Right atrium auricular region (tissue), 2 donors: ENCODE data around the gene SFXN4. TPM values are rescaled to one million over a fixed set of nuclear protein-coding genes. Genes with fewer than 3 reads are reported as not detected.

ENCODE experiments used
- DNase-seq: peaks from one replicate; pipeline ENCODE4 v3.0.0-alpha.2; 2019; ENCODE audit warnings: low spot score
- H3K27ac ChIP-seq, 2 donors: fragments of 200-600 bp; sonication (generic); 1 replicate in 1 of 2; 2 replicates in 1 of 2; pipeline ENCODE4 v1.5.1; 2016 to 2019
- H3K27me3 ChIP-seq, 2 donors: fragments of 200-600 bp; sonication (generic); one replicate each; pipeline versions ENCODE4 v1.5.1 to v1.6.0; 2017 to 2019
- H3K36me3 ChIP-seq: fragments of 200-600 bp; sonication (generic); one replicate; pipeline ENCODE4 v1.5.1; 2016
- H3K4me1 ChIP-seq, 2 donors: fragments of 200-600 bp; sonication (generic); one replicate each; pipeline versions ENCODE4 v1.5.1 to v1.6.0; 2017 to 2019
- H3K4me3 ChIP-seq, 2 donors: fragments of 200-600 bp; sonication (generic); 1 replicate in 1 of 2; 2 replicates in 1 of 2; pipeline ENCODE4 v1.5.1; 2017 to 2019; ENCODE audit warnings: mild to moderate bottlenecking in 1 of 2, moderate library complexity in 1 of 2
- H3K9me3 ChIP-seq, 2 donors: fragments of 200-600 bp; sonication (generic); one replicate each; pipeline ENCODE4 v1.5.1; 2019
- total RNA-seq, 2 donors: library from RNA; depleted of rRNA; stranded (reverse); fragments of >200 nt; gene quantifications; one replicate each; pipeline ENCODE4 v1.1.0, GENCODE V29; 2016
- TF ChIP-seq, protein P1 (sequence below), 2 donors: fragments of 200-600 bp; sonication (generic); IDR thresholded peaks; one replicate each; pipeline ENCODE4 v1.5.1; 2019; ENCODE audit warnings: antibody characterized with exemption in 2 of 2

The SFXN4 gene
- total RNA-seq, 2 donors from 2014 or later = 31.3 to 49.6 TPM

- TF ChIP-seq, protein P1, sequence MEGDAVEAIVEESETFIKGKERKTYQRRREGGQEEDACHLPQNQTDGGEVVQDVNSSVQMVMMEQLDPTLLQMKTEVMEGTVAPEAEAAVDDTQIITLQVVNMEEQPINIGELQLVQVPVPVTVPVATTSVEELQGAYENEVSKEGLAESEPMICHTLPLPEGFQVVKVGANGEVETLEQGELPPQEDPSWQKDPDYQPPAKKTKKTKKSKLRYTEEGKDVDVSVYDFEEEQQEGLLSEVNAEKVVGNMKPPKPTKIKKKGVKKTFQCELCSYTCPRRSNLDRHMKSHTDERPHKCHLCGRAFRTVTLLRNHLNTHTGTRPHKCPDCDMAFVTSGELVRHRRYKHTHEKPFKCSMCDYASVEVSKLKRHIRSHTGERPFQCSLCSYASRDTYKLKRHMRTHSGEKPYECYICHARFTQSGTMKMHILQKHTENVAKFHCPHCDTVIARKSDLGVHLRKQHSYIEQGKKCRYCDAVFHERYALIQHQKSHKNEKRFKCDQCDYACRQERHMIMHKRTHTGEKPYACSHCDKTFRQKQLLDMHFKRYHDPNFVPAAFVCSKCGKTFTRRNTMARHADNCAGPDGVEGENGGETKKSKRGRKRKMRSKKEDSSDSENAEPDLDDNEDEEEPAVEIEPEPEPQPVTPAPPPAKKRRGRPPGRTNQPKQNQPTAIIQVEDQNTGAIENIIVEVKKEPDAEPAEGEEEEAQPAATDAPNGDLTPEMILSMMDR (IDR thresholded peaks at IDR 0.05) = peak; percentile 77 to 84
- H3K36me3 ChIP-seq = no peaks in the 10 kb centered on the region
- H3K4me3 ChIP-seq = peak overlapping the region; percentile 91 to 97
- no peaks in the 10 kb centered on the region for H3K27me3 ChIP-seq
- peak overlapping the region; percentile 98 for H3K27ac ChIP-seq
- H3K4me1 ChIP-seq = peaks cover 0 to 58% of the 10 kb centered on the region in 2 donors
- H3K9me3 ChIP-seq = no peaks in the 10 kb centered on the region
- peak; percentile 78 for DNase-seq
These were observed 43.7 kb upstream of the SFXN4 start for GRCh38 chr10:119209035-119209735.

DNA sequence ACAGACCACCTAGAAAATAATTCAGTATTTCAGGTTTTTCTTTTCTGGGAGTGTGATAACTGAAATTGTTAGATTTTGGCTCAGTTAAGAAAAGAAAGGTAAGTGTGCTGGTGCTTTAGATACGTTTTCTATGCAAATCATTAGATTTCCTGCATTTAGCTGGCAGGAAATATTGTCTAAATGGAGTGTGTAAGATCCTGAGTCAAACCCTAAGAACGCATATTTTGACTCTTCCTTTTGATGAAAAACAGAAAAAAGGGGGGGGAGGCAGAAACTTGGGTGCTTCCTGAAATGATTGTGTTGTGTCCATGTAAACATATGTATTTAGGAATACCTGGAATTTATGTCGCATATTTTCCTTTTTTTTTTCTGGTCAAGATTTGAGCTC lies 43.0 kb upstream of the SFXN4 start:
- no peak for DNase-seq
- H3K36me3 ChIP-seq = no peaks in the 10 kb centered on the region
- no peaks in the 10 kb centered on the region for H3K27me3 ChIP-seq
- no peaks in the 10 kb centered on the region for H3K9me3 ChIP-seq
- H3K4me3 ChIP-seq = peak overlapping the region; percentile 91 to 97
- H3K4me1 ChIP-seq = peaks cover 0 to 52% of the 10 kb centered on the region in 2 donors
- TF ChIP-seq, protein P1 (IDR thresholded peaks at IDR 0.05) = no peak
- peak overlapping the region; percentile 98 for H3K27ac ChIP-seq

DNA sequence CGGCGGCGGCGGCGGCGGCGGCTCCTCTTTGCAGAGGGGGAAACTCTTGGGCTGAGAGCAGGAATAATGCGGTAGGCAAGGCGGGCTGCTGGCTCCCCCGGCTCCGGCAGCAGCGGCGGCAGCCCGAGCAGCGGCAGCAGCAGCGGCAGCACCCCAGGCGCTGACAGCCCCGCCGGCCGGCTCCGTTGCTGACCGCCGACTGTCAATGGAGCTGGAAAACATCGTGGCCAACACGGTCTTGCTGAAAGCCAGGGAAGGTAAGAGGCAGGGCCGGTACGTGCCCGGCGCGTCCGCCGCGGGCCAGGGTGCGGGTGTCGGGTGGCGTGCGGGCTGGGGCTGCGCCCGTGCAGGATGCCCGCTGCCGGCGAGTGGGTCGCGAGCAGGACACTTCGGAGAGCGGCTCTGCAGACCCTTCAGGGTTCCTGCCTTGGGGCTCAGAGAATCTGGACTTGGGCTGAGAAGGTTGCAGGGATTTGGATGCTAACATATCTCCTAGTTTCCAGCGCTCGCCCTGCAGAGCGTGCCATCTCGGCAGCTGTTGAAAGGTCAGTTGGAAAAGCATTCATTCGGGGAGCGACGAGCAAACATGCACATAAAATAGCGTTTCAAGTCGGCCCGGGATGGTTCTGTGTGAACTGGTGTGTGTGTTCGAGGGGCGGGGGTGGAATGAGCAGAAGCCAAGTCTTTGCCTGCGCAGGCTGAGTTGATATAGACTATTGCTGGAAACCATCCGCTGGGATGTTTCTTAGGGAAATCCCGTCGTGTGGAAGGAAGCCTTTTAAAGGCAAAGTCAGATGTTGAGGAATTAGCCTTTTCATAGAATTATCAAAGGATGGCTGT lies 42.4 kb upstream of the SFXN4 start:
- Histone ChIP-seq H3K4me3 (peak overlapping the region; percentile 91 to 97), H3K27me3 (no peaks in the 10 kb centered on the region), H3K36me3 (no peaks in the 10 kb centered on the region), H3K27ac (peak overlapping the region; percentile 98), H3K9me3 (no peaks in the 10 kb centered on the region), H3K4me1 (peaks cover 0 to 47% of the 10 kb centered on the region in 2 donors)
- TF ChIP-seq, protein P1 (IDR thresholded peaks at IDR 0.05) = no peak
- DNase-seq = peak; percentile 75

GRCh38 chr10:119207366-119207666 lies 41.8 kb upstream of the SFXN4 start, which contains the start of gene GRK5:
GRK5 (plus strand) TSS chr10:119207571; CDS start chr10:119207918, 347 bp downstream.
- TF ChIP-seq, protein P1 (IDR thresholded peaks at IDR 0.05) = no peak
- no peaks in the 10 kb centered on the region for H3K9me3 ChIP-seq
- peak within 1 kb of the TSS; percentile 91 to 97 for H3K4me3 ChIP-seq
- no peaks in the 10 kb centered on the region for H3K36me3 ChIP-seq
- H3K27me3 ChIP-seq = no peaks in the 10 kb centered on the region
- peak within 1 kb of the TSS; percentile 98 for H3K27ac ChIP-seq
- H3K4me1 ChIP-seq = peaks cover 0 to 40% of the 10 kb centered on the region in 2 donors
- peak; percentile 97 for DNase-seq

GRCh38 chr10:119206603-119207365 lies 41.3 kb upstream of the SFXN4 start:
- peaks cover 0 to 35% of the 10 kb centered on the region in 2 donors for H3K4me1 ChIP-seq
- no peaks in the 10 kb centered on the region for H3K9me3 ChIP-seq
- TF ChIP-seq, protein P1 (IDR thresholded peaks at IDR 0.05) = peak; percentile 86

More at GRCh38 chr10:119206603-119207365, 41.3 kb upstream of the SFXN4 start:
- Histone ChIP-seq H3K27ac (peak overlapping the region; percentile 98), H3K36me3 (no peaks in the 10 kb centered on the region), H3K4me3 (peak overlapping the region; percentile 91 to 97), H3K27me3 (no peaks in the 10 kb centered on the region)
- peak; percentile 91 for DNase-seq
